K562 (cell line): ENCODE data around the gene LRRN3. TPM values are rescaled to one million over a fixed set of nuclear protein-coding genes. Genes with fewer than 3 reads are reported as not detected.

Experiments
- ATAC-seq: fragments of 200-7000 bp; cut with Tn5 transposase; 3 replicates; pipeline ENCODE4 v1.9.1; 2020; ENCODE audit warnings: moderate library complexity
- BruUV-seq: library from RNA; stranded (reverse); fragments of 400-500 nt; replicated peaks from 2 replicates; lab custom pipeline; 2021; lab: Mats Ljungman, UMichigan
- CTCF ChIA-PET: fragments of 300-600 bp; formaldehyde crosslinking; extraction: SDS; loops from one replicate; lab custom pipeline; 2021; ENCODE audit warnings: low intra/inter-chr PET ratio; lab: Yijun Ruan, JAX
- POLR2A ChIA-PET: fragments of 300-600, 350-650 bp; sonication (Branson Sonifier 250); formaldehyde crosslinking; extraction: SDS; loops from one replicate; lab custom pipeline; 2021; ENCODE audit warnings: antibody characterized with exemption, inconsistent platforms; lab: Yijun Ruan, JAX
- DNase-seq, 4 experiments: peaks; one replicate each; pipeline versions ENCODE4 v3.0.0 to v3.0.0-alpha.2; 2011 to 2018; ENCODE audit warnings: low spot score in 3 of 4, mixed read lengths in 3 of 4; ENCODE audit errors: extremely low read depth in 1 of 4
- FAIRE-seq: peaks from 2 replicates; lab custom pipeline; 2011; peaks lifted over from hg19 to GRCh38; lab: Jason Lieb, UNC
- H2AFZ ChIP-seq: 2 replicates; pipeline ENCODE4 v1.6.0; 2011; ENCODE audit warnings: low read depth, low read length, control low read depth, inconsistent platforms
- H3K27ac ChIP-seq: fragments of 200-600 bp; 3 replicates; pipeline ENCODE4 v1.8.0; 2011; ENCODE audit warnings: low read depth, mild to moderate bottlenecking, control low read depth, inconsistent platforms, low read length, moderate library complexity, mixed read lengths; ENCODE audit errors: extremely low read depth
- H3K27me3 ChIP-seq, 2 experiments: fragments of 300-600 bp in 1 of 2; 2 replicates in 1 of 2; 3 replicates in 1 of 2; pipeline versions ENCODE4 v1.6.0 to v1.8.0; 2011; ENCODE audit warnings: inconsistent platforms in 2 of 2, low read length in 2 of 2, mild to moderate bottlenecking in 1 of 2, mixed read lengths in 1 of 2, moderate library complexity in 1 of 2; ENCODE audit not compliant: control insufficient read depth in 2 of 2, insufficient read depth in 2 of 2
- H3K36me3 ChIP-seq: fragments of 300-600 bp; 3 replicates; pipeline ENCODE4 v1.8.0; 2011; ENCODE audit warnings: mild to moderate bottlenecking, low read length, inconsistent platforms; ENCODE audit not compliant: control insufficient read depth, insufficient read depth
- H3K4me1 ChIP-seq, 2 experiments: fragments of 200-600 bp in 1 of 2; replicated peaks in 1 of 2; 2 replicates in 1 of 2; 3 replicates in 1 of 2; pipeline versions ENCODE4 v1.5.1 to v1.8.0; 2011; ENCODE audit warnings: inconsistent platforms in 2 of 2, low read length in 2 of 2, mild to moderate bottlenecking in 1 of 2, mixed read lengths in 1 of 2, moderate library complexity in 1 of 2; ENCODE audit not compliant: control insufficient read depth in 2 of 2, insufficient read depth in 2 of 2
- H3K4me2 ChIP-seq: 2 replicates; pipeline ENCODE4 v1.6.1; 2011; ENCODE audit warnings: low read length, control low read depth, inconsistent platforms, mixed read lengths; ENCODE audit not compliant: insufficient read depth
- H3K4me3 ChIP-seq: fragments of 200-600 bp; sonication (generic), shearing (Covaris generic); 2 replicates; pipeline ENCODE4 v1.5.1; 2016; ENCODE audit warnings: control low read depth, inconsistent platforms
- H3K79me2 ChIP-seq: fragments of 200-600 bp; 3 replicates; pipeline ENCODE4 v1.8.0; 2011; ENCODE audit warnings: low read length, inconsistent platforms; ENCODE audit not compliant: control insufficient read depth, insufficient read depth
- H3K9ac ChIP-seq, 2 experiments: 2 replicates each; pipeline versions ENCODE4 v1.6.0 to v1.6.1; 2011; ENCODE audit warnings: low read depth in 2 of 2, low read length in 2 of 2, control low read depth in 1 of 2, inconsistent platforms in 1 of 2, mild to moderate bottlenecking in 1 of 2, mixed read lengths in 1 of 2; ENCODE audit not compliant: insufficient read depth in 1 of 2
- H3K9me1 ChIP-seq: one replicate; pipeline ENCODE4 v1.6.0; 2011; ENCODE audit warnings: inconsistent platforms, mild to moderate bottlenecking, low read length, moderate library complexity; ENCODE audit not compliant: control insufficient read depth, insufficient read depth
- H3K9me3 ChIP-seq: replicated peaks from 2 replicates; pipeline ENCODE4 v1.5.1; 2011; ENCODE audit warnings: low read depth, low read length, inconsistent platforms; ENCODE audit not compliant: control insufficient read depth, insufficient read depth
- H4K20me1 ChIP-seq: replicated peaks from 2 replicates; pipeline ENCODE4 v1.6.1; 2011; ENCODE audit warnings: low read length, inconsistent platforms, mixed read lengths; ENCODE audit not compliant: control insufficient read depth, insufficient read depth
- ATF3 ChIP-seq, 2 experiments: fragments of 450-650 bp in 1 of 2; sonication (generic) in 1 of 2; formaldehyde crosslinking in 1 of 2; IDR thresholded peaks in 1 of 2; conservative IDR thresholded peaks in 1 of 2; 2 replicates each; pipeline versions ENCODE4 v1.6.1 to v1.8.1; 2016 to 2023; ENCODE audit warnings: mild to moderate bottlenecking in 2 of 2, moderate library complexity in 2 of 2, inconsistent platforms in 1 of 2, missing genetic modification reagents in 1 of 2
- DNMT1 ChIP-seq: fragments of 450-650 bp; IDR thresholded peaks from 2 replicates; pipeline ENCODE4 v1.6.1; 2016; ENCODE audit warnings: antibody characterized with exemption, mild to moderate bottlenecking
- ELF1 ChIP-seq: fragments of 200-800 bp; sonication (Bioruptor generic); IDR thresholded peaks from 2 replicates; pipeline ENCODE4 v1.6.1; 2016; ENCODE audit warnings: missing genetic modification characterization, missing compliant biosample characterization
- FOXA3 ChIP-seq, 2 experiments: fragments of 450-650 bp in 1 of 2; sonication (generic) in 1 of 2; formaldehyde crosslinking; IDR thresholded peaks in 1 of 2; conservative IDR thresholded peaks in 1 of 2; 2 replicates each; pipeline versions ENCODE4 v1.4.0 to v1.8.0; 2020 to 2022; ENCODE audit warnings: mild to moderate bottlenecking in 2 of 2, missing genetic modification reagents in 1 of 2
- JUN ChIP-seq, 2 experiments: sonication (generic) in 1 of 2; formaldehyde crosslinking in 1 of 2; IDR thresholded peaks; 2 replicates each; pipeline versions ENCODE4 v1.6.1 to v1.8.0; 2012 to 2022; ENCODE audit warnings: borderline replicate concordance in 2 of 2, mild to moderate bottlenecking in 2 of 2, improper control_type of control experiment in 1 of 2, low read depth in 1 of 2, low read length in 1 of 2, missing genetic modification reagents in 1 of 2
- MAFG ChIP-seq: fragments of 450-650 bp; conservative IDR thresholded peaks from 2 replicates; pipeline ENCODE4 v1.6.1; 2016; ENCODE audit warnings: missing genetic modification characterization, missing compliant biosample characterization
- MECOM ChIP-seq: fragments of 250-450 bp; sonication (Bioruptor Pico); IDR thresholded peaks from 2 replicates; pipeline ENCODE4 v1.8.0; 2022; ENCODE audit warnings: inconsistent platforms
- NELFE ChIP-seq: IDR thresholded peaks from 2 replicates; pipeline ENCODE4 v1.6.1; 2011; ENCODE audit warnings: mild to moderate bottlenecking; ENCODE audit not compliant: insufficient read depth, insufficient read length
- PKNOX1 ChIP-seq: fragments of 450-650 bp; IDR thresholded peaks from 2 replicates; pipeline ENCODE4 v1.6.1; 2016
- STAT5B ChIP-seq: fragments of 250-450 bp; sonication (Bioruptor Pico); IDR thresholded peaks from 2 replicates; pipeline ENCODE4 v1.8.0; 2021; ENCODE audit warnings: mild to moderate bottlenecking, inconsistent platforms
- TAF9B ChIP-seq: fragments of 450-650 bp; IDR thresholded peaks from 2 replicates; pipeline ENCODE4 v1.6.1; 2018; ENCODE audit warnings: mild to moderate bottlenecking; ENCODE audit not compliant: partially characterized antibody
- ZNF395 ChIP-seq: fragments of 200-800 bp; sonication (Bioruptor generic); IDR thresholded peaks from 2 replicates; pipeline ENCODE4 v1.6.1; 2017; ENCODE audit warnings: missing genetic modification characterization, missing compliant biosample characterization
- ZNF408 ChIP-seq: fragments of 250-450 bp; sonication (Bioruptor Pico); IDR thresholded peaks from 2 replicates; pipeline ENCODE4 v1.4.0; 2020; ENCODE audit warnings: low read depth, mild to moderate bottlenecking, moderate library complexity
- ZNF589 ChIP-seq: fragments of 200-800 bp; sonication (Bioruptor generic); IDR thresholded peaks from 2 replicates; pipeline ENCODE4 v1.6.1; 2016; ENCODE audit warnings: low read depth, missing genetic modification characterization, missing compliant biosample characterization
- ZSCAN29 ChIP-seq: fragments of 450-650 bp; IDR thresholded peaks from 2 replicates; pipeline ENCODE4 v1.6.1; 2017
- WGBS: fragments of 100-300 bp; shearing (Covaris generic); methylation state at CpG from one replicate; pipeline ENCODE4 v1.1.6; 2016; ENCODE audit warnings: low coverage, mixed read lengths; ENCODE audit not compliant: insufficient coverage; ENCODE audit errors: missing lambda C conversion rate; 5-methylcytosine and 5-hydroxymethylcytosine counted together
- in situ Hi-C: fragments of 300-500 bp; cut with MboI; formaldehyde crosslinking; loops from 4 replicates; pipeline ENCODE4 v1.15.0; 2018; ENCODE audit warnings: inconsistent platforms, mixed read lengths
- intact Hi-C: fragments of 100-400 bp; cut with micrococcal nuclease; formaldehyde crosslinking; loops from 2 replicates; pipeline ENCODE4 v1.14.2; 2022
- polyA plus RNA-seq, 8 experiments: library from polyadenylated mRNA; depleted of rRNA in 4 of 8; stranded (reverse) in 5 of 8; unstranded in 3 of 8; fragments of >200 nt; fragmentation: Nextera tagmentation in 2 of 8; fragmentation: Illumina TruSeq in 1 of 8; extraction: Ambion mirVana in 2 of 8; extraction: Trizol in 1 of 8; gene quantifications; 2 replicates each; pipeline versions ENCODE4 v1.2.1 to v1.2.3, GENCODE V29; 2011 to 2014; ENCODE audit warnings: inconsistent platforms in 1 of 8, missing spikeins in 1 of 8
- total RNA-seq, 7 experiments: library from RNA; depleted of rRNA in 6 of 7; stranded (reverse); fragments of >200 nt in 6 of 7; fragmentation: Illumina TruSeq in 2 of 7; extraction: Trizol in 2 of 7; gene quantifications; 2 replicates each; pipeline versions ENCODE4 v1.2.1 to v1.2.3, GENCODE V29; 2011 to 2021; ENCODE audit warnings: low replicate concordance in 1 of 7

The LRRN3 gene
- total and polyA plus RNA-seq, 9 of the 15 experiments (the other 6 are each of a cell fraction or from before 2014, with no cell fraction given) = 0.05 to 1.00 (median 0.20) TPM; not detected in 1

- no TSS peak for BruUV-seq
- no peaks in the 10 kb centered on the region for H3K9me3 ChIP-seq
- TF ChIP-seq ZNF408 (CRISPR knock-in tag) (no peak), TAF9B (peak; percentile 8), ZNF395 (CRISPR knock-in tag) (no peak), PKNOX1 (peak; percentile 46; the same call in 1 of the 2 replicates), JUN (IDR thresholded peaks at IDR 0.05; ENCODE audit: borderline replicate concordance, low read depth, low read length) (peak; percentile 79), JUN (CRISPR knock-in tag; IDR thresholded peaks at IDR 0.05; ENCODE audit: borderline replicate concordance) (no peak), ELF1 (tag) (0 out of 2 replicates have a peak, but pooled peaks have one; percentile 13), ZSCAN29 (no peak), STAT5B (CRISPR knock-in tag) (no peak), MECOM (CRISPR knock-in tag) (0 out of 2 replicates have a peak, but pooled peaks have one; percentile 32), MAFG (tag) (peak; percentile 63), FOXA3 (CRISPR knock-in tag; conservative IDR thresholded peaks at IDR 0.05 in 1 of 2, IDR thresholded peaks at IDR 0.05 in 1 of 2) (0 out of 4 replicates have a peak, but pooled peaks of 1 of the 2 experiments have one; percentile 10), ZNF589 (no peak), DNMT1 (no peak), NELFE (no peak), ATF3 (IDR thresholded peaks at IDR 0.05) (peak; percentile 98), ATF3 (CRISPR knock-in tag; conservative IDR thresholded peaks at IDR 0.05) (no peak)
Observed at GRCh38 chr7:111074071-111074747, 16.7 kb upstream of the LRRN3 start.

More at GRCh38 chr7:111074071-111074747, 16.7 kb upstream of the LRRN3 start:
- Histone ChIP-seq H3K9me1 (no peaks in the 10 kb centered on the region), H3K36me3 (no peaks in the 10 kb centered on the region; the same call in 2 of the 3 replicates), H3K4me3 (no peak overlapping the region), H4K20me1 (no peaks in the 10 kb centered on the region), H3K4me1 (peaks cover 8 to 16% of the 10 kb centered on the region in 2 experiments; a peak in 4 of 5 replicates), H3K27me3 (no peaks in the 10 kb centered on the region), H3K27ac (peak overlapping the region; percentile 34; the same call in 1 of the 3 replicates), H3K79me2 (no peaks in the 10 kb centered on the region), H3K4me2 (no peak overlapping the region), H3K9ac (no peak overlapping the region), H2AFZ (no peak overlapping the region)
- peak; percentile 26; the same call in 1 of the 3 replicates for ATAC-seq
- in situ Hi-C loops = no loop called here
- POLR2A ChIA-PET = interaction anchor here (0.6 to 1.5 kb wide), 4 partner anchors 10 to 342 kb away, joined by 3 to 6 read pairs (median 3); no protein-coding TSS in a partner anchor
- intact Hi-C loops = no loop called here
- WGBS = 15% methylated on average over 3 of the region's 3 CpGs
- peak; percentile 37 for FAIRE-seq
- peak in 2 of 4 experiments; percentile 17 to 41 for DNase-seq
- CTCF ChIA-PET = no interaction called here
